ENCODE results near the gene ACSF3. TPM values are rescaled to one million over a fixed set of nuclear protein-coding genes. Genes with fewer than 3 reads are reported as not detected.

The ACSF3 gene
- total RNA-seq, 3 donors from 2014 or later = 44.7 to 77.8 (median 49.6) TPM

DNA sequence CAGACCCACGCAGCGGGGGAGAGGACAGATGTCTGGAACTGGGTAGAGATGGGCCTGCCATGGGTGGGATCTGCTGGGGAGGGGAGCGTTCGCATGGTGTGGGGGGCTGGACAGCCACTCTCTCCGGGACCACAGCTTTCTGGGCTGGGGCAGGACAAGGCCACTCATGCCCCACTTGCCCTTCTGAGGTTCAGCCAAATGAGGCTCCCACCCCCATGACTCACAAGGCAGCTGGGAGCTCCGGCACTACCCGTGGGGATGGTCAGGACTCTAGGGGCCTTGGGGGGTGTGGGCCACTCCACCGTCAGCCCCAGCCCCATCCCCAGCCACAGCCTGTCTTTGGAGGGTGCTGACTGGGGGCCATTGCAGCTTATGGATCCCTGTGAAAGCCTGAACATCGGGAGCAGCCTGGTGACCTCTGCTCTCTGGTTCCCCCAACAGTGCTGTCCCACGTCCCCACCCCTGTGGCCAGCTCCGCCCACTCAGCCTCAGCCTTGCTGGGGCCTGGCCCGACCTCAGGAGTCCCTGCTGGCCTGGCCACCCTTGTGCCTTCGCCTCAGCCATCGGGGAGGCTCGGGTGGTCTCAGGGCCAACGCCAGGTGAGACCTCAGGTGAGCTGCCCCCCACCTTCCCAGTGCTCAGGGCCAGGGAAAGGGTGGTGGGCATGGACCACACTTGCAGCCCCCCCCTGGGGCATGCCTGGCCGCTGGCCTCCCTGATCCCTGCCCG is 73.2 kb downstream of the ACSF3 start:
- intact Hi-C loops (cut with DNase I, micrococcal nuclease) = loop anchor here in 1 of 2 donors (5.0 kb wide), 1 partner anchor 225 kb away; no protein-coding TSS in a partner anchor
- H3K9me3 ChIP-seq = no peaks in the 10 kb centered on the region
- TF ChIP-seq, protein P1, sequence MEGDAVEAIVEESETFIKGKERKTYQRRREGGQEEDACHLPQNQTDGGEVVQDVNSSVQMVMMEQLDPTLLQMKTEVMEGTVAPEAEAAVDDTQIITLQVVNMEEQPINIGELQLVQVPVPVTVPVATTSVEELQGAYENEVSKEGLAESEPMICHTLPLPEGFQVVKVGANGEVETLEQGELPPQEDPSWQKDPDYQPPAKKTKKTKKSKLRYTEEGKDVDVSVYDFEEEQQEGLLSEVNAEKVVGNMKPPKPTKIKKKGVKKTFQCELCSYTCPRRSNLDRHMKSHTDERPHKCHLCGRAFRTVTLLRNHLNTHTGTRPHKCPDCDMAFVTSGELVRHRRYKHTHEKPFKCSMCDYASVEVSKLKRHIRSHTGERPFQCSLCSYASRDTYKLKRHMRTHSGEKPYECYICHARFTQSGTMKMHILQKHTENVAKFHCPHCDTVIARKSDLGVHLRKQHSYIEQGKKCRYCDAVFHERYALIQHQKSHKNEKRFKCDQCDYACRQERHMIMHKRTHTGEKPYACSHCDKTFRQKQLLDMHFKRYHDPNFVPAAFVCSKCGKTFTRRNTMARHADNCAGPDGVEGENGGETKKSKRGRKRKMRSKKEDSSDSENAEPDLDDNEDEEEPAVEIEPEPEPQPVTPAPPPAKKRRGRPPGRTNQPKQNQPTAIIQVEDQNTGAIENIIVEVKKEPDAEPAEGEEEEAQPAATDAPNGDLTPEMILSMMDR (IDR thresholded peaks at IDR 0.05) = no peak
- H3K36me3 ChIP-seq (ENCODE audit: low read depth) = no peaks in the 10 kb centered on the region
- no peak overlapping the region for H3K4me3 ChIP-seq
- ATAC-seq = no peak
- H3K4me1 ChIP-seq (ENCODE audit: low read depth) = peaks cover 11% of the 10 kb centered on the region
- no peak for DNase-seq

DNA sequence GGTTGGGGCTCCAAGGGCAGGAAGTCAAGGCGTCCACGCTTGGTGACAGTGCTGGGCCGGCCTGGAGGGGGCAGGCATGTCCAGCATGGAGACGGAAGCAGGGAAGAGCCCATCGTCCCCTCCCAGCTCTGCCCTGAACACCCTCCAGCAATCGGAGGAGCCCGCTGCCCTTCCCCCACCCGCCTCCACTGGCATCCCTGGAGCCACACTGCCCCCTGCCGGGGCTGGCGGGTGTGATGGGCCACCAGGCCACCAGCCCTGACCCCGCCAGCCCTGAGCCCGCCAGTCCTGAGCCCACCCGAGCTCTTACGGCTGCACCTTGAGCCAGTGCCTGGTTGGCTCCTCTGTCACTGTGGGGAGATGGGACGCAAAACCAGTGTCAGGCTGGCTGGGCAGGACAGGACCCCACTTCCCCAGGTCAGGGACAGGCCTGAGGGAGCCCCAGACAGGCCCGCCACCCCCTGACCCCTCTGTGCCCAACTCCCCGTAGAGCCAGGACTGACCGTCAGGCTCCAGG is 73.8 kb downstream of the ACSF3 start:
- TF ChIP-seq, protein P1 (IDR thresholded peaks at IDR 0.05) = peak; percentile 79
- ATAC-seq (peak; percentile 73), DNase-seq (peak; percentile 90 to 95 (median 94))
- Histone ChIP-seq H3K9me3 (no peaks in the 10 kb centered on the region), H3K4me1 (ENCODE audit: low read depth) (peaks cover 12% of the 10 kb centered on the region), H3K36me3 (ENCODE audit: low read depth) (no peaks in the 10 kb centered on the region), H3K4me3 (no peak overlapping the region)
- intact Hi-C loops (cut with DNase I, micrococcal nuclease) = loop anchor here in 1 of 2 donors (5.0 kb wide), 1 partner anchor 225 kb away; no protein-coding TSS in a partner anchor

DNA sequence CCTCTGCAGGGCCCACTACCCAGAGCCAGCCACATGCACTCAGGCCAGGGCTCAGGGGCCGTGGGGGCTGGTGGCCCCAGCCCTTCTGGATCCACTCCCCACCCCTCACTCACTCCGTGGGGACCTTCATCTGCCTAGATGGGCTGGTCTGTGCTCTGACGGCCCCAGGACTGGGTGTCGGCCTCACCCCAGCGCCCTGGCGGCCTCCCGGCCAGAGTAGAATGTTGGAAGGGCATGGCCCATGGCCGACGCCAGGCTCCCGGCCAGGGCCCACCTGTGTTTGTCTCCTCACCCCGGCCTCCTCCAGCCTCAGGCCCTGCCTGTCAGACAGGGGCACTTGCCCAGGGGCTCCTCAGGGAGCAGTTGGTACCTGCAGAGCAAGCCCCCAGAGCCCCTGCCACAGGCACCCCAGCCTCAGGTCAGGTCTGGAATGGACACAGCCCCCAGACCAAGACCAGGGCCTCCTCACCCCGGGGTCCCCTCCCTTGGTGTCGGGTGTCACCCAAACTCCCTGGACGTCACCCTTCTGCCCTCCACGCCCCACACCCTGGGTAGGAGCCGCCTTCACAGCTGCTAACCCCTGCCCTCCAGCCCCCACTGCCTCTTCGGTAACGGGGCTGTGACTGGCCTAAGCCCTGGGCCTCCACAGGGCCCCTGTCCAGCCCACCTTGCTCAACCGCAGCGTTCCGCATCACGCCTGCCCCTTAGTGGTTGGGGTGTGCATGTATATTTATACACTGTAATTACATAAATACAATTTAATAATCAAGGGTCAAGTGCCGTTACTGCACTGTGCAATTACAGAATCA is 74.9 kb downstream of the ACSF3 start:
- peaks cover 12% of the 10 kb centered on the region for H3K4me1 ChIP-seq (ENCODE audit: low read depth)
- H3K4me3 ChIP-seq = no peak overlapping the region
- TF ChIP-seq, protein P1 (IDR thresholded peaks at IDR 0.05) = no peak
- intact Hi-C loops (cut with DNase I, micrococcal nuclease) = loop anchor here in 1 of 2 donors (5.0 kb wide), 1 partner anchor 226 kb away; no protein-coding TSS in a partner anchor
- ATAC-seq = no peak
- H3K9me3 ChIP-seq = no peaks in the 10 kb centered on the region
- no peak for DNase-seq
- H3K36me3 ChIP-seq (ENCODE audit: low read depth) = no peaks in the 10 kb centered on the region

DNA sequence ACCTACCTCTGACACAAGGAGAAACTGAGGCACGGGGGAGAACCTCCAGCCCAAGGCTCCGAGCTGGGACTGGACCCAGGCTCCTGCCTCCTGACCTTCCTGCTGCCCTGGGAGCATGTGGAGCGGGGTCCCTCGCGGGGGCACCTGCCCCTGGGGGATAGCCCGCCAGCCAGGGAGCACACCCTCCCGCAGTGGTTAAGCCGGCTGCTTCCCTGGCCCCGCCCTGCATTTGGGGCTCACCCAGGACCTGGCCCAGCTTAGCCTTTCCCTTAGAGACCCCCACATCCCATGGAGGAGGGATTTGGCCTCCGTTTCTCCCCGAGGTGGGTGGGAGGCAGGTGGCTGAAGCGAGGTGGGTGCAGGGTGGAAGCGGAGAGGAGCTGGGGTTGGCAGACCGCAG is 76.1 kb downstream of the ACSF3 start:
- H3K4me1 ChIP-seq (ENCODE audit: low read depth) = peaks cover 12% of the 10 kb centered on the region
- DNase-seq (no peak), ATAC-seq (no peak)
- intact Hi-C loops (cut with DNase I, micrococcal nuclease) = loop anchor here in 1 of 2 donors (5.0 kb wide), 1 partner anchor 227 kb away; no protein-coding TSS in a partner anchor
- no peaks in the 10 kb centered on the region for H3K36me3 ChIP-seq (ENCODE audit: low read depth)
- TF ChIP-seq, protein P1 (IDR thresholded peaks at IDR 0.05) = no peak
- no peak overlapping the region for H3K4me3 ChIP-seq
- no peaks in the 10 kb centered on the region for H3K9me3 ChIP-seq

DNA sequence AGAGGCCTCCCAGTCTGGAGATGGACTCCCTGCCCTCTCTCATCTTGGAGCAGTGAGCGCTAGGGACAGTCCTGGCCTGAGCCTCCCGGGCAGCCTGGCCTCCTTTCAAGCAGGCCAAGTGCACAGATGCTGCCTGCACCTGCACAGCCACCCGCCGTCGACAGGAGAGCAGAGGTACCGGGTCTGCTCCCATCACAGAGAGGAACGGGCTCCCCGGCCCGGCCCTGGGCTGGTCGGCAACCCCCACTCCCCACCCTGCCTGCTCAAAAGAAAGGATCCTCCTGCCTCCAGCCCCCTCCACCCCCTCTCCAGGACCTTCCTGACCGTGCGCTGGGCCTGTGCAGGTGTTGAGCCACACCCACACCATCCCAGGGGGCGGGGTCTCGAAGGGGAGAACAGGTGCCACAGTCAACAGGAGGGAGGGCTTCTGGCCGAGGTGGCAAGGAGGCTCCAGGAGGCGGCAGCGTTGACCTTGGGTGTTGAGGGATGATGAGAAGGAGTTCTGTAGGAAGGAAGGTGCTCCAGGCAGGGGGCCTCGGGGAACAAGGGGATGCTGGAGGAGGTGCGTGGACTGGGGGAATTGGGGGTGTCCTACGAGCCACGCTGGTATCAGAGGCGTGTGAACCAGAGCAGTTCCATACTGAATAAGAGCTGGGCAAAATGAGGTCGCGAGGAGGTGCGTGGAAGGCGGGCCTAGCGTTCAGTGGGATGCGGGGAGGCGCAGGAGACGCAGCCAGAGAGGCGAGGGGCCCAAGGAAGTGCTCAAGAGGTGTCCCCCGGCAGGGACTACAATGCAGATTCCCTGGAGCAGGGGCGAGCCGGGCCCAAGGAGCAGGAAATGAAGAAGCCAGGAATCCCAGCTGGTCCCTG is 76.9 kb downstream of the ACSF3 start:
- TF ChIP-seq, protein P1 (IDR thresholded peaks at IDR 0.05) = no peak
- H3K4me1 ChIP-seq (ENCODE audit: low read depth) = peaks cover 12% of the 10 kb centered on the region
- no peaks in the 10 kb centered on the region for H3K36me3 ChIP-seq (ENCODE audit: low read depth)
- intact Hi-C loops (cut with DNase I, micrococcal nuclease) = no loop called here
- ATAC-seq = peak; percentile 44
- H3K9me3 ChIP-seq = no peaks in the 10 kb centered on the region
- DNase-seq = peak; percentile 83 to 88 (median 85)
- no peak overlapping the region for H3K4me3 ChIP-seq
